HEK293 (cell line): Measurements from ENCODE around the gene DCTN1.

Source experiments
- CTCF ChIP-seq: fragments of 450-650 bp; formaldehyde crosslinking; IDR thresholded peaks from 2 replicates; pipeline ENCODE4 v1.5.1; 2016; ENCODE audit warnings: missing biosample characterization, missing genetic modification characterization
- MZF1 ChIP-seq: fragments of 450-650 bp; formaldehyde crosslinking; IDR thresholded peaks from 2 replicates; pipeline ENCODE4 v1.5.1; 2017; ENCODE audit warnings: missing biosample characterization, missing genetic modification characterization, borderline replicate concordance
- ZBTB21 ChIP-seq: fragments of 450-650 bp; formaldehyde crosslinking; IDR thresholded peaks from 2 replicates; pipeline ENCODE4 v1.5.1; 2017; ENCODE audit warnings: missing biosample characterization, missing genetic modification characterization
- ZNF449 ChIP-seq: fragments of 450-650 bp; formaldehyde crosslinking; IDR thresholded peaks from 2 replicates; pipeline ENCODE4 v1.5.1; 2017; ENCODE audit warnings: missing biosample characterization, mild to moderate bottlenecking, missing genetic modification characterization, moderate library complexity
- ZNF530 ChIP-seq: fragments of 450-650 bp; formaldehyde crosslinking; IDR thresholded peaks from 2 replicates; pipeline ENCODE4 v1.5.1; 2016; ENCODE audit warnings: low read depth, missing biosample characterization, missing genetic modification characterization

DNA sequence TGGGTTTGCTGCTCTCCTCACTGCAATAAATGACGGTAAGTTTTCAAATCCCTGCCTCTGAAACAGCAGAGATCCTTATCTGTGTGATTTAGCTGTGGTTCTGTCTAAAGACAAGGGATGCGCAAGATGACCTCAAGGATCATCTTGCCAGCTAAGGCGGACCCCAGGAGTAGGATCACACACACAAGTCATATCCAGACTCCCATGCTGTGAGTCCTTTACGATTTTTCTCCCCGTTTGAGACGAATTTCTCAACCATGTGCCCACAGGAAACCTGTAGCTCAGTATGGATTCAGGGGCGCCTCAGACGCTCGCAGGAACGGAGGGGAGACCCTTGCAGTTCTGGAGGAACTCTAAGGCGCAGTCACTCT lies 11.1 kb upstream of the DCTN1 start:
- TF ChIP-seq CTCF (no peak), ZNF449 (no peak), MZF1 (tag by site-specific recombination) (no peak), ZBTB21 (tag by site-specific recombination) (no peak), ZNF530 (tag by site-specific recombination) (no peak)
